Smooth muscle cell (in vitro differentiated cells): ENCODE data around the gene ZSWIM4. TPM values are rescaled to one million over a fixed set of nuclear protein-coding genes. Genes with fewer than 3 reads are reported as not detected.

Experiments used
- DNase-seq: peaks from one replicate; lab custom pipeline; 2025; ENCODE audit not compliant: unreplicated experiment; lab: John Stamatoyannopoulos, UW
- H2AFZ ChIP-seq: fragments of 200-600 bp; sonication (generic); 2 replicates; pipeline ENCODE4 v1.6.0; 2016; ENCODE audit warnings: antibody characterized with exemption, low read depth, mild to moderate bottlenecking
- H3F3A ChIP-seq: fragments of 200-600 bp; sonication (generic); 2 replicates; pipeline ENCODE4 v1.6.0; 2017; ENCODE audit warnings: antibody characterized with exemption, low read depth
- H3K27ac ChIP-seq: fragments of 200-600 bp; sonication (generic); 2 replicates; pipeline ENCODE4 v1.5.1; 2016; ENCODE audit warnings: low read depth, mild to moderate bottlenecking
- H3K27me3 ChIP-seq: fragments of 200-600 bp; sonication (generic); 2 replicates; pipeline ENCODE4 v1.6.1; 2016; ENCODE audit warnings: low read depth, mild to moderate bottlenecking
- H3K36me3 ChIP-seq: fragments of 200-600 bp; sonication (generic); 2 replicates; pipeline ENCODE4 v1.5.1; 2016; ENCODE audit warnings: low read depth
- H3K4me1 ChIP-seq: fragments of 200-600 bp; sonication (generic); 2 replicates; pipeline ENCODE4 v1.5.1; 2016; ENCODE audit warnings: low read depth
- H3K4me2 ChIP-seq: fragments of 200-600 bp; sonication (generic); 2 replicates; pipeline ENCODE4 v1.6.0; 2016; ENCODE audit warnings: mild to moderate bottlenecking
- H3K4me3 ChIP-seq: fragments of 200-600 bp; sonication (generic); 2 replicates; pipeline ENCODE4 v1.5.1; 2016; ENCODE audit warnings: mild to moderate bottlenecking
- H3K79me2 ChIP-seq: fragments of 200-600 bp; sonication (generic); 2 replicates; pipeline ENCODE4 v1.6.0; 2016; ENCODE audit warnings: low read depth, mild to moderate bottlenecking
- H3K9ac ChIP-seq: fragments of 200-600 bp; sonication (generic); 2 replicates; pipeline ENCODE4 v1.6.0; 2016; ENCODE audit warnings: low read depth
- H3K9me3 ChIP-seq: fragments of 200-600 bp; sonication (generic); replicated peaks from 2 replicates; pipeline ENCODE4 v1.5.1; 2016; ENCODE audit warnings: low read depth
- H4K20me1 ChIP-seq: fragments of 200-600 bp; sonication (generic); 2 replicates; pipeline ENCODE4 v1.6.0; 2016; ENCODE audit warnings: low read depth
- WGBS: methylation state at CpG from one replicate; pipeline ENCODE4 v1.1.7; 2016; ENCODE audit warnings: low lambda C conversion rate; 5-methylcytosine and 5-hydroxymethylcytosine counted together
- polyA plus RNA-seq: library from polyadenylated mRNA; unstranded; fragments of >200 nt; fragmentation: Nextera tagmentation; extraction: Ambion mirVana; gene quantifications from 2 replicates; pipeline ENCODE4 v1.2.1, GENCODE V29; 2016
- total RNA-seq: library from RNA; depleted of rRNA; stranded (reverse); fragments of >200 nt; gene quantifications from 2 replicates; pipeline ENCODE4 v1.2.3, GENCODE V29; 2014
- TF ChIP-seq, protein P1 (sequence below): fragments of 200-600 bp; sonication (generic); IDR thresholded peaks from 2 replicates; pipeline ENCODE4 v1.5.1; 2017; ENCODE audit warnings: borderline replicate concordance, mild to moderate bottlenecking, antibody characterized with exemption; ENCODE audit not compliant: insufficient read depth, poor library complexity, severe bottlenecking

The ZSWIM4 gene
- total and polyA plus RNA-seq, 2 experiments from 2014 or later = 3.0 to 5.8 TPM

- no peaks in the 10 kb centered on the region for H3K79me2 ChIP-seq
- H3K4me1 ChIP-seq = peaks cover 6% of the 10 kb centered on the region
- no peak for DNase-seq
- TF ChIP-seq, protein P1, sequence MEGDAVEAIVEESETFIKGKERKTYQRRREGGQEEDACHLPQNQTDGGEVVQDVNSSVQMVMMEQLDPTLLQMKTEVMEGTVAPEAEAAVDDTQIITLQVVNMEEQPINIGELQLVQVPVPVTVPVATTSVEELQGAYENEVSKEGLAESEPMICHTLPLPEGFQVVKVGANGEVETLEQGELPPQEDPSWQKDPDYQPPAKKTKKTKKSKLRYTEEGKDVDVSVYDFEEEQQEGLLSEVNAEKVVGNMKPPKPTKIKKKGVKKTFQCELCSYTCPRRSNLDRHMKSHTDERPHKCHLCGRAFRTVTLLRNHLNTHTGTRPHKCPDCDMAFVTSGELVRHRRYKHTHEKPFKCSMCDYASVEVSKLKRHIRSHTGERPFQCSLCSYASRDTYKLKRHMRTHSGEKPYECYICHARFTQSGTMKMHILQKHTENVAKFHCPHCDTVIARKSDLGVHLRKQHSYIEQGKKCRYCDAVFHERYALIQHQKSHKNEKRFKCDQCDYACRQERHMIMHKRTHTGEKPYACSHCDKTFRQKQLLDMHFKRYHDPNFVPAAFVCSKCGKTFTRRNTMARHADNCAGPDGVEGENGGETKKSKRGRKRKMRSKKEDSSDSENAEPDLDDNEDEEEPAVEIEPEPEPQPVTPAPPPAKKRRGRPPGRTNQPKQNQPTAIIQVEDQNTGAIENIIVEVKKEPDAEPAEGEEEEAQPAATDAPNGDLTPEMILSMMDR = no peak
- WGBS = 86% methylated on average over 12 of the region's 13 CpGs
- no peak overlapping the region for H3K4me3 ChIP-seq
- no peak overlapping the region for H3K9ac ChIP-seq
- peaks cover 6% of the 10 kb centered on the region for H3F3A ChIP-seq
- H3K27ac ChIP-seq = no peak overlapping the region
- no peaks in the 10 kb centered on the region for H3K9me3 ChIP-seq
- H3K27me3 ChIP-seq = no peaks in the 10 kb centered on the region
- no peaks in the 10 kb centered on the region for H3K36me3 ChIP-seq
- no peak overlapping the region for H2AFZ ChIP-seq
- no peaks in the 10 kb centered on the region for H4K20me1 ChIP-seq
- no peak overlapping the region for H3K4me2 ChIP-seq
Observed at GRCh38 chr19:13869281-13869680, 74.0 kb downstream of the ZSWIM4 start.

DNA sequence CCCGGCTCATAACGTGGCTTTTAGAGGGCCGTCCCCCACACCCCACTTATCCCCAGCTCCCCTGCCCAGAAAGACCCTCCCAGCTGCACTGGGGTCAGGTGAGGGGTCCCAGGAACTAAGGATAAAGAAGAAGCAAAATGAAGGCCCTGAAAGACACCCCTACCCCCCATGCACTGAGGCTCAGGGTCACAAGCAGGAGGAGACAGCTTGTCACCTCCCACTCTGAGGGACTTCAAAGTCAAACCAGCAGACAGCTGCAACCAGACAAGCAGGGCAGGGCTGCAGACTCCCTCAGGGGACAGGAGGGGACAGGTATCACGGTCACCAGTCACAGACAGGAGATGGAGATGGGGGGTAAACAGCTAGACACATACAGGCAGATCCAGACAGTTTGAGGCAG is 75.6 kb downstream of the ZSWIM4 start:
- DNase-seq = no peak
- peaks cover 6% of the 10 kb centered on the region for H3F3A ChIP-seq
- no peaks in the 10 kb centered on the region for H3K36me3 ChIP-seq
- no peaks in the 10 kb centered on the region for H3K79me2 ChIP-seq
- H3K4me1 ChIP-seq = peaks cover 5% of the 10 kb centered on the region
- no peak overlapping the region for H3K4me2 ChIP-seq
- H3K27ac ChIP-seq = no peak overlapping the region
- WGBS = 79% methylated on average over 4 of the region's 4 CpGs
- TF ChIP-seq, protein P1 = no peak
- no peak overlapping the region for H2AFZ ChIP-seq
- H3K9ac ChIP-seq = no peak overlapping the region
- H3K27me3 ChIP-seq = no peaks in the 10 kb centered on the region
- no peaks in the 10 kb centered on the region for H3K9me3 ChIP-seq
- no peak overlapping the region for H3K4me3 ChIP-seq
- H4K20me1 ChIP-seq = no peaks in the 10 kb centered on the region

DNA sequence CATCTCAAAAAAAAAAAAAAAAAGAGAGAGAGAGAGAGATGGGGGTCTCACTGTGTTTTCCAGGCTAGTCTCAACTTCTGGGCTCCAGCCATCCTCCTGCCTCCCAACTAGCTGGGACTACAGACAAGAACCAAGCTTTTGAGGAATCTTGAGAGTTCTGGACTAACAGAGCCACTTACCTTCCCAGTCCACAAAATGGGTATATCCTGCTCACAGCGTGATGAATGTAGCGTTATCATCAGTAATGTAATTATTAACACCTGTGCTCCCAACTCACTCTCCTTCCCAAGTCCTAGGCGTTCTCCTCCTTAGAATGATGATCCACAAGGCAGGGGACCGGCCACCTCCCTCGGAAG is 77.1 kb downstream of the ZSWIM4 start:
- TF ChIP-seq, protein P1 = no peak
- Histone ChIP-seq H4K20me1 (no peaks in the 10 kb centered on the region), H3K4me2 (peak overlapping the region; percentile 90), H3K27ac (no peak overlapping the region), H3K4me3 (peak overlapping the region; percentile 52), H3K79me2 (no peaks in the 10 kb centered on the region), H3F3A (peaks cover 6% of the 10 kb centered on the region), H2AFZ (peak overlapping the region; percentile 92), H3K36me3 (no peaks in the 10 kb centered on the region), H3K9me3 (no peaks in the 10 kb centered on the region), H3K9ac (no peak overlapping the region), H3K27me3 (no peaks in the 10 kb centered on the region), H3K4me1 (no peaks in the 10 kb centered on the region)
- WGBS = 38% methylated on average over 5 of the region's 5 CpGs
- no peak for DNase-seq

GRCh38 chr19:13872695-13873389 is 77.6 kb downstream of the ZSWIM4 start:
- H3K9ac ChIP-seq = no peak overlapping the region
- no peak for DNase-seq
- peak overlapping the region; percentile 52 for H3K4me3 ChIP-seq
- no peak overlapping the region for H3K27ac ChIP-seq
- TF ChIP-seq, protein P1 = peak; percentile 16
- 6% methylated on average over 16 of the region's 45 CpGs for WGBS
- H3K36me3 ChIP-seq = no peaks in the 10 kb centered on the region
- peak overlapping the region; percentile 90 for H3K4me2 ChIP-seq
- H3F3A ChIP-seq = peaks cover 6% of the 10 kb centered on the region
- H3K27me3 ChIP-seq = no peaks in the 10 kb centered on the region
- H2AFZ ChIP-seq = peak overlapping the region; percentile 92
- H3K9me3 ChIP-seq = no peaks in the 10 kb centered on the region
- no peaks in the 10 kb centered on the region for H3K79me2 ChIP-seq
- no peaks in the 10 kb centered on the region for H4K20me1 ChIP-seq
- no peaks in the 10 kb centered on the region for H3K4me1 ChIP-seq
